SJCRH30 (cell line): ENCODE results near the gene MAPK13. TPM values are rescaled to one million over a fixed set of nuclear protein-coding genes. Genes with fewer than 3 reads are reported as not detected.
A peak's percentile ranks its signal among the peaks of the same experiment; 100 is the strongest.

Experiments
- DNase-seq, 2 experiments: peaks; one replicate each; pipeline ENCODE4 v3.0.0-alpha.2; 2015 to 2020
- H3K27ac ChIP-seq: fragments of 250-450 bp; sonication (Bioruptor Pico); 2 replicates; pipeline ENCODE4 v1.5.1; 2020; ENCODE audit warnings: mild to moderate bottlenecking, moderate library complexity
- H3K27me3 ChIP-seq: fragments of 250-450 bp; sonication (Bioruptor Pico); 2 replicates; pipeline ENCODE4 v1.5.1; 2020; ENCODE audit warnings: mild to moderate bottlenecking, moderate library complexity
- H3K36me3 ChIP-seq: fragments of 250-450 bp; sonication (Bioruptor Pico); 2 replicates; pipeline ENCODE4 v1.5.1; 2020; ENCODE audit warnings: mild to moderate bottlenecking, moderate library complexity
- H3K4me1 ChIP-seq: fragments of 250-450 bp; sonication (Bioruptor Pico); 2 replicates; pipeline ENCODE4 v1.5.1; 2020; ENCODE audit warnings: mild to moderate bottlenecking, moderate library complexity
- H3K4me3 ChIP-seq: fragments of 250-450 bp; sonication (Bioruptor Pico); 2 replicates; pipeline ENCODE4 v1.5.1; 2020; ENCODE audit warnings: mild to moderate bottlenecking, moderate library complexity
- H3K9me3 ChIP-seq: fragments of 250-450 bp; sonication (Bioruptor Pico); replicated peaks from 2 replicates; pipeline ENCODE4 v1.5.1; 2020; ENCODE audit warnings: mild to moderate bottlenecking, moderate library complexity
- total RNA-seq: library from RNA; depleted of rRNA; stranded (reverse); fragments of >200 nt; shearing (Covaris generic); gene quantifications from 2 replicates; pipeline ENCODE4 v1.2.3, GENCODE V29; 2014

Gene MAPK13
- total RNA-seq, 1 experiment from 2014 or later = 0.08 TPM

DNA sequence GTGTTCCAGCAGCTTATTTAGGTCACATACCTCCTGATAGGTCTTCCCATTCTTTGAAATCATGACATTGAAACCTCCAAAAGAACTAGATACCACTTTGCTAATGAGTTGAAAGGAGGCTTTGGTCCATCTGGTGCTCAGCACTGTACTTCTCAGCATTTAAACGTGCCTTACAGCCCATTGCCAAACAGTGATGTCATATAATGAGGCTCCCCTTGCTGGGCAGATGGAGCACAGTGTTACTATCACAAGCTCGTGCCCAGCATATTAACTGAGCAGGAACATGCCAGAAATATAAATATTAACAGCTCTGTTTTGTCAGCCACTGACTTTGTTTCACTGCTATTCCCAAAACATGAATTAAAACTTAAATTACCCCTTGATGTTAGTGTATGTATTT lies 25.5 kb upstream of the MAPK13 start:
- DNase-seq = no peak
- H3K4me3 ChIP-seq = no peak overlapping the region
- H3K27me3 ChIP-seq = no peaks in the 10 kb centered on the region
- no peaks in the 10 kb centered on the region for H3K4me1 ChIP-seq
- no peak overlapping the region for H3K27ac ChIP-seq
- no peaks in the 10 kb centered on the region for H3K9me3 ChIP-seq
- H3K36me3 ChIP-seq = peaks cover 11% of the 10 kb centered on the region

DNA sequence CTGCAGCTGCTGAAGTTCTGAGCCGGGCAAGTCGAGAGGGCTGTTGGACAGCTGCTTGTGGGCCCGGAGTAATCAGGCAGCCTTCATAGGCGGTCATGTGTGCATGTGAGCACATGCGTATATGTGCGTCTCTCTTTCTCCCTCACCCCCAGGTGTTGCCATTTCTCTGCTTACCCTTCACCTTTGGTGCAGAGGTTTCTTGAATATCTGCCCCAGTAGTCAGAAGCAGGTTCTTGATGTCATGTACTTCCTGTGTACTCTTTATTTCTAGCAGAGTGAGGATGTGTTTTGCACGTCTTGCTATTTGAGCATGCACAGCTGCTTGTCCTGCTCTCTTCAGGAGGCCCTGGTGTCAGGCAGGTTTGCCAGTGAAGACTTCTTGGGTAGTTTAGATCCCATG lies 21.2 kb upstream of the MAPK13 start:
- DNase-seq = no peak
- peaks cover 9% of the 10 kb centered on the region for H3K36me3 ChIP-seq

GRCh38 chr6:36110050-36110449 lies 20.3 kb upstream of the MAPK13 start:
- Histone ChIP-seq H3K36me3 (peaks cover 9% of the 10 kb centered on the region), H3K27me3 (no peaks in the 10 kb centered on the region), H3K27ac (no peak overlapping the region), H3K4me3 (no peak overlapping the region), H3K9me3 (no peaks in the 10 kb centered on the region), H3K4me1 (no peaks in the 10 kb centered on the region)
- no peak for DNase-seq

More for the DNA sequence above, 21.2 kb upstream of the MAPK13 start:
- no peak overlapping the region for H3K27ac ChIP-seq
- H3K4me1 ChIP-seq = no peaks in the 10 kb centered on the region
- H3K9me3 ChIP-seq = no peaks in the 10 kb centered on the region
- H3K4me3 ChIP-seq = no peak overlapping the region
- no peaks in the 10 kb centered on the region for H3K27me3 ChIP-seq

DNA sequence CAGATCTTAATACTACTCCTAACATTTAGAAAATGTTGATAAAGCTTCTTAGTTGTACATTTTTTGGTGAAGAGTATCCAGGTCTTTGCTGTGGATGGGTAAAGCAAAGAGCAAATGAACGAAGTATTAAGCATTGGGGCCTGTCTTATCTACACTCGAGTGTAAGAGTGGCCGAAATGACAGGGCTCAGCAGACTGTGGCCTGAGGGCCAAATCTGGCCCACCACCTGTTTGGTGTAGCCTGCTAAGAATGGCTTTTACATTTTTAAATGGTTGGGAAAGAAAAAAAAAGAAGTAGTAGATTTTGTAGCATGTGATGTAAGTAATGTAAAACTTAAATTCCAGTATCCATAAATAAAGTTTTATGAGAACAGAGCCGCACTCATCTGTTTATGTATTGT lies 19.4 kb upstream of the MAPK13 start:
- no peak for DNase-seq
- no peaks in the 10 kb centered on the region for H3K9me3 ChIP-seq
- no peak overlapping the region for H3K27ac ChIP-seq
- no peaks in the 10 kb centered on the region for H3K4me1 ChIP-seq
- H3K27me3 ChIP-seq = no peaks in the 10 kb centered on the region
- H3K4me3 ChIP-seq = no peak overlapping the region
- H3K36me3 ChIP-seq = peaks cover 6% of the 10 kb centered on the region

- DNase-seq = peak in 1 of 2 experiments; percentile 33
- Histone ChIP-seq H3K9me3 (no peaks in the 10 kb centered on the region), H3K4me1 (no peaks in the 10 kb centered on the region), H3K36me3 (peaks cover 6% of the 10 kb centered on the region), H3K27ac (no peak overlapping the region), H3K27me3 (no peaks in the 10 kb centered on the region), H3K4me3 (no peak overlapping the region)
Observed at GRCh38 chr6:36111526-36111925, 18.8 kb upstream of the MAPK13 start.

DNA sequence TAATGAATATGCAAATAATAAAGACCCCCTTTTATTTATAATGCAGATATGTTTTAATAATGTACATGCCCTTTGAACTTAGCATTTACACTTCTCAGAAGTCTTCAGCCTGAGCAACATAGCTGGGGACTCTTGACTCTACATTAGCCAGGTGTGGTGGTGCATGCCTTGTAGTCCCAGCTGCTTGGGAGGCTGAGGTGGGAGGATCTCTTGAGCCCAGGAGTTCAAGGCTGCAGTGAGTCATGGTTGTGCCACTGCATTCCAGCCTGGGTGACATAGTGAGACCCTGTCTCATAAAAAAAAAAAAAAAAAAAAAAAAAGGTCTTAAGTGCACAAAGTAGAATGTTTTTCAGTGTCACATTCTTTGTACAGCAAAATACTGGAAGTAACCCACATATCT lies 17.3 kb upstream of the MAPK13 start:
- H3K27me3 ChIP-seq = no peaks in the 10 kb centered on the region
- H3K4me1 ChIP-seq = no peaks in the 10 kb centered on the region
- no peak for DNase-seq
- H3K27ac ChIP-seq = no peak overlapping the region
- no peaks in the 10 kb centered on the region for H3K9me3 ChIP-seq
- H3K36me3 ChIP-seq = no peaks in the 10 kb centered on the region; the same call in 1 of the 2 replicates
- H3K4me3 ChIP-seq = no peak overlapping the region

DNA sequence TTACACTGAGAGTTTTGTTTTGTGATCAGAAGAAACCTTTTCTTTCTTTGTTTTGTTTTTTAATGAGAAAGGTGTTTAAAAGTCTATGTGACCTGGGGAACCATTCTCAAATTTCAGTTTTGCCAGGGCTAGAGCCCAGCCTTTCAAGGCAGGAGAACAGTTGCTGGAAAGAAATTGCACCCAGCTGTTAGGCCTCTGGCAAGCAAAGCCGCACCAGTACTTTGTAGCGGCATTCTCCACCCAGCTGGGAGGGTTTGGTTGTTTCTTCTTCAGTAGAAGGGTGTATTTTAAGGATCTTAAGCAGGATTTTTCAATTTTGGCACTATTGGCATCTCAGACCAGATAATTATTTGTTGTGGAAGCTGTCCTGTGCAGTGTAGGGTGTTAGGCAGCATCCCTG lies 16.6 kb upstream of the MAPK13 start:
- Histone ChIP-seq H3K9me3 (no peaks in the 10 kb centered on the region), H3K27ac (no peak overlapping the region)

GRCh38 chr6:36114798-36115408 lies 15.4 kb upstream of the MAPK13 start:
- H3K27me3 ChIP-seq = no peaks in the 10 kb centered on the region
- no peak for DNase-seq
- H3K27ac ChIP-seq = no peak overlapping the region
- no peaks in the 10 kb centered on the region for H3K9me3 ChIP-seq
- H3K4me1 ChIP-seq = no peaks in the 10 kb centered on the region
- no peaks in the 10 kb centered on the region; the same call in 1 of the 2 replicates for H3K36me3 ChIP-seq
- no peak overlapping the region for H3K4me3 ChIP-seq

More for the DNA sequence above, 16.6 kb upstream of the MAPK13 start:
- H3K27me3 ChIP-seq = no peaks in the 10 kb centered on the region
- no peak overlapping the region for H3K4me3 ChIP-seq
- no peaks in the 10 kb centered on the region; the same call in 1 of the 2 replicates for H3K36me3 ChIP-seq
- no peaks in the 10 kb centered on the region for H3K4me1 ChIP-seq
- peak in 1 of 2 experiments; percentile 48 for DNase-seq

GRCh38 chr6:36115412-36115811 lies 14.9 kb upstream of the MAPK13 start:
- Histone ChIP-seq H3K27me3 (no peaks in the 10 kb centered on the region), H3K4me1 (no peaks in the 10 kb centered on the region), H3K9me3 (no peaks in the 10 kb centered on the region), H3K36me3 (no peaks in the 10 kb centered on the region; the same call in 1 of the 2 replicates), H3K4me3 (no peak overlapping the region), H3K27ac (no peak overlapping the region)
- no peak for DNase-seq

- DNase-seq = no peak
Observed at GRCh38 chr6:36116066-36116864, 14.0 kb upstream of the MAPK13 start.

DNA sequence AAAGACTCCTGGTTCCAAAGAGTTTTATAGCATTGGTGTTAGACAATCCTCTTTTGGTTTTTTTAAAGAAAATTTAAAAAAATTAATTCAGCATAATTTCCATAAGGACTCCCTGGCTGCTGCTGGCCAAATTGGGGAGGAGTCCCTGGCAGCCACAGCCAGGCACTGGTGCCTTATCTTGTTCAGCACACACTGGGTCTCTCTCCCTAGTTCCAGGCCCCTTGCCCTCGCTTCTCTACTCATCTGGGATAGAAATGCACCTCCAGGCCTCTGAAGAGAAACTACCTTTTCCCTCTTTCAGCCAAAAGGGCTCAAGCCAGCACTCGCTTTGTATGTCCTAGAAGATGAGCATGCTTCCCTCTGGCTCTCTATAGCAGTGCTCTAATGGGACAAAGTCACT lies 13.4 kb upstream of the MAPK13 start:
- Histone ChIP-seq H3K4me1 (no peaks in the 10 kb centered on the region), H3K4me3 (no peak overlapping the region), H3K9me3 (no peaks in the 10 kb centered on the region), H3K27me3 (no peaks in the 10 kb centered on the region), H3K27ac (no peak overlapping the region), H3K36me3 (no peaks in the 10 kb centered on the region)
- no peak for DNase-seq

More at GRCh38 chr6:36116066-36116864, 14.0 kb upstream of the MAPK13 start:
- Histone ChIP-seq H3K27ac (no peak overlapping the region), H3K36me3 (no peaks in the 10 kb centered on the region), H3K9me3 (no peaks in the 10 kb centered on the region), H3K4me1 (no peaks in the 10 kb centered on the region), H3K27me3 (no peaks in the 10 kb centered on the region), H3K4me3 (no peak overlapping the region)

DNA sequence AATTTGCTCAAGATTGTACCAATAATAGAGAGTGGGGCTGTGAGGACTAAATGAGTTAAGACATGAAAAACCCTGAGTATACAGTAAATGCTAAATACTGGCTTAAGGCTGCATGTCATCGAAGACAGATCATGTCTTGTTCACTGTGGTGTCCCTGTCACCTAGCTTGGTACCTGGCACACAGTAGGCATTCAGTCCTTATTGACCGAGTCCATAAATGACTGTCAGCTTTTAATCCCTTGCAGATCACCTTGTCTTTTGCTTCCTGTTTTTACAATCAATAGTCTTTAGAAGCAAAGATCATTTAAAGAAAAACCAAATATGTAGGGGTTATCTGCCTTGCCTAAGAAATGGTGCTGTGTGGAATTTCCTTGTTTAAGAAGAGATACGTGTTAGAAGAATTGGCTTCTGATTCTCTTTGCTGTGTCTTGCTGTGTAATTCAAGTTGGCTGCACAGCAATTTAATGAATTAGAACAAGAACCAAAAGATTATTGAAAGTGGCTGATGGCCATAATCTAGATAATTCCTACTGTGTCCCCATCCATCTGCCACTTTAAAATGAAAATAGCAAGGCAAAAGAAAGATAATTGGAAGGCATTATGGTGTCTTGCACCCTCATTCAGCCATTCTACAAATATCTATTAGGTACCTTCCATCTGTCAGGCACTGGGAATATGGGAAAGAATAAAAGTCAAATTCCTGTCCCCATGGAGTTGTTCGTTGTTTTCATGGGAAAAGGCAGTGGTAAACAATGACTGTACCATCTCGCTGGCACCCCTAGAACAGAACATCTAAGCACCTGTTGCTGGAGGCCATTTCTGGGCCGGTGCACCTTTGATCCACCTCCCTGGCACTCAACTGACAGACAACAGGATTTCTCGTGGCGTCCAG lies 12.4 kb upstream of the MAPK13 start:
- H3K9me3 ChIP-seq = no peaks in the 10 kb centered on the region
- no peaks in the 10 kb centered on the region for H3K4me1 ChIP-seq
- DNase-seq = no peak
- H3K27ac ChIP-seq = no peak overlapping the region
- H3K27me3 ChIP-seq = no peaks in the 10 kb centered on the region
- no peak overlapping the region for H3K4me3 ChIP-seq
- H3K36me3 ChIP-seq = no peaks in the 10 kb centered on the region

DNA sequence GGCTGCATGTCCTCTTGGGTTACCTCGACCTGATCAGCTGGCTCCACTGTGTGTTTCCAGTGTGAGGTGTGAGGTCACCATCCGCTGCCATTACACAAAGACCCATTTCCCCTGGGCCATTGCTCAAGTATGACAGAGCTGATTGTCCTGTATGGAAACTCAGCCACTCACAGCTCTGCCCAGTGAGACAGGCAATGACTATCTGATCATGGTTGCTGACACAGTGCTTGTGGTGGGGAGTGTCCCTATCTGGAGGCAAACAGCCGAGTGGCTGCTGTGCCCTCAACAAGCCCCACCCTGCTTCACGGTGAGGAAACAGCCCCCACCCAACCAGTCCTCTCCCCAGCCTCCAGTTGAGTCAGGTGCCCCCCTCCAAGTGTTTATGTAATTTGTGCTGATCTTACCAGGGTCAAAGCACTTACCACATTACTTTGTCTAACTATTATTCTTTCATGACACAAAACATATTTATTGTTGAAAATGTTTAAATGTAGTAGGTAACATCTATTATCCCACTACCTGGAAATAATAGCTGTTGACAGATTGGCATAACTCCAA lies 11.7 kb upstream of the MAPK13 start:
- Histone ChIP-seq H3K27ac (no peak overlapping the region), H3K4me3 (no peak overlapping the region), H3K27me3 (no peaks in the 10 kb centered on the region), H3K4me1 (no peaks in the 10 kb centered on the region), H3K9me3 (no peaks in the 10 kb centered on the region), H3K36me3 (no peaks in the 10 kb centered on the region)
- no peak for DNase-seq

GRCh38 chr6:36119209-36119608 lies 11.1 kb upstream of the MAPK13 start:
- H3K4me3 ChIP-seq = no peak overlapping the region
- H3K9me3 ChIP-seq = no peaks in the 10 kb centered on the region
- no peaks in the 10 kb centered on the region for H3K4me1 ChIP-seq
- H3K36me3 ChIP-seq = no peaks in the 10 kb centered on the region
- H3K27ac ChIP-seq = no peak overlapping the region
- no peaks in the 10 kb centered on the region for H3K27me3 ChIP-seq
- no peak for DNase-seq
